Stimulated activated CD8-positive, alpha-beta memory T cell treated with anti-CD3 and anti-CD28 coated beads, Interleukin-7, amount 100 ng/mL, for 1 hour (primary cell): Measurements from ENCODE around the gene NAXE.
"Not testable (repeated sequence)": the region's sequence is repeated elsewhere in the genome, so short reads cannot be mapped to it uniquely, and the experiment has no call there.

ENCODE experiments used
- DNase-seq, 2 donors: peaks; one replicate each; pipeline ENCODE4 v3.0.0-alpha.2; 2020; ENCODE audit warnings: low read depth in 2 of 2

NAXE gene

GRCh38 chr1:156593661-156593989 is 2.0 kb downstream of the NAXE start:
- no peak for DNase-seq

DNA sequence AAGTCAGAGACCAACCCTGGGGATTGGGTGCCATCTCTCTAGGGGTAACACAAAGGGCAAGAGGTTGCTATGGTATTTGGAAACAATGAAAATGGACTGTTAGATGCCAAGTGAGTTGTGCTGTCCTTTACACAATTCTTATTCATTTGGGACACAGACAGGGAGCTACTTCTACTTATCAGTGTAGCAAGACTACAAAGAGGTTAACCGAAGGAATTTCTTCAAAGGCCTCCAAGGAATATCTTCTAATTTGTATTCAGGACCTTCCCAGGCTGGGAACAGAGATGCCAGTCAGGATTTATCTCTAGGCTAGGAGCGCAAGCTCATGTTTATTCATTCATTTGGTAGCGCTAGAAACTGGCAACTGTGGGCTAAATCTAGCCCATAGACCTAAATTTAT is 2.6 kb downstream of the NAXE start:
- no peak for DNase-seq

DNA sequence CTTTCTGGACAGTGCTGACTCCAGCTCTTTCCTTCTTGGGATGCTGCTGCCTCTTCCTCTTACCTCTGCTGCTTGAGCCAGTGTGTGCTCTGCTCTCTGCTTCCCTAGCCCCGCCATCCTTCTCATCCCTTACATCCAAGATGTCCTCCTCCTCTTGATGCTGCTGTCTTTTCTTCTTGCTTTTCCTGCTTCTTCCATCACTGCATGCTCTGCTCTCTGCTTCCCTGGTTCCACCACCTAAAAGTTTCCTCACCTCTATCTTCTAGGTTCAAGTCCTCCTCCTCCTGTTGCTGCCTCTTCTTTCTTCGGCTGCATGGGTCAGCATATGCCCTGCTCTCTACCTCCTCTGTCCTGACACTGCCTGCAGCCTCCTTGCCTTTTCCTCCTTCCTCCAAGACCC is 3.4 kb downstream of the NAXE start:
- no peak for DNase-seq

- DNase-seq = no peak
These were observed 4.8 kb downstream of the NAXE start for GRCh38 chr1:156596426-156596825.

DNA sequence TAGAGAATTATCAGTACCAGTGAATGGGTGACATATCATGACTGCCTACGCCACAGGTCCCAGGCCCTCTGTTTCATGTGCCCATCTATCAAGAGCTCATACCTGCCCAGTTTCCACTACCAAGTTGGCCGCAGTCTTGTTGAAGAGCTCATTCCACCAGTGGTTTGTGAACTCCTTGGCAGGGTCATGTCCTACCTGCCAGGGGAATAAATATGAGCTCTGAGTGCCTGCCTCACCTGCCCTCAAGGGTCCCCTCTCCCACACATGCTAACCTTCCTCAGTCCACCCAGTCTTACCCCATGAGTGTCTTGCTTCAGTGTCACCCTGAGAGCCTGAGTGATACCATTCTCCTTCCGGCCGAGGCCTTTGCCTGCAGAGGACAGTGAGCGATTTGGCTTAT is 6.5 kb downstream of the NAXE start:
- no peak for DNase-seq

DNA sequence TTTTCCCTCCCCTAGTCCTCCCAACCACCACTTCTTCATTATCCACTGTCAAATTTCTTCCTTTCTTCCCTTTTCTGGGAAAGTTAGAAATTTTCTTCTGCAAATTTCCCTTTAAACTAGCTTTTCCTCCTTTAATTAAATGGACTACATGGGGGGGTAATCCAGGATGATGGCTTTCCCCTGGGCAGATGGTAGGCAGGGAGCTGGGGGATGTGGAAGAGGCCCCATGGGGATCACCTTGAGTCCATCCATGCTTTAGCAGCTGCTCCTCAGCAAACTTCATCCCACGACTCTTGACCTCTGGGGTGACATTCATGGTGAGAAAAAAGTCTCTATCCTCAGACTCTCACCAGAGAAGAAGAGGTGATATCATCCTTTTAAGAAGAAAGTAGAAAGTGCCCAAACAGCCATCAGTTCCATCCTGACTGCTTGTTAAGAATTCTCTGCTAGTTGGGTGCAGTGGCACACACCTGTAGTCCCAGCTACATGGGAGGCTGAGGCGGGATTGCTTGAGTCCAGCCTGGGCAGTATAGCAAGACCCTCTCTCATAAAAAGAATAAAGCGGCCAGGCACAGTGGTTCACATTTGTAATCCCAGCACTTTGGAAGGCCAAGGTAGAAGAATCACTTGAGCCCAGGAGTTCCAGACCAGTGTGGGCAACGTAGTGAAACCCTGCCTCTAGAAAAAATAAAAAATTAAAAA is 7.3 kb downstream of the NAXE start:
- no peak for DNase-seq

- no peak for DNase-seq
These were observed 8.2 kb downstream of the NAXE start for GRCh38 chr1:156599811-156600210.

- DNase-seq = no peak
These were observed 9.2 kb downstream of the NAXE start for GRCh38 chr1:156600733-156601121.

- peak; percentile 49 to 60 for DNase-seq
These were observed 9.7 kb downstream of the NAXE start, which contains the start of gene GPATCH4 for GRCh38 chr1:156601122-156601830. Gene GPATCH4 (minus strand): TSS chr1:156601479.

DNA sequence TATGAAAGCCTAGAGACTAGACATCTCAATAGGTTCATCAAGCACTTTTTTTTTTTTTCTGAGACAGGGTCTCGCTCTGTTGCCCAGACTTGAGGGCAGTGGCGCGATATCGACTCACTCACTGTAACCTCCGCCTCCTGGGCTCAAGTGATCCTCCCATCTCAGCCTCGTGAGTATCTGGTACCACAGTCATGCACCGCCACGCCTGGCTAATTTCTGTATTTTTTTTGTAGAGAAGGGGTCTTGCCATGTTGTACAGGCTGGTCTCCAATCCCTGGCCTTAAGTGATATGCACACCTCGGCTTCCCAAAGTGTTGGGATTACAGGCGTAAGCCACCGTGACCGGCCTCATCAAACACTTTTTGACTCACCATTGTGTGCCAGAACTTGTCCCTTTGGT is 10.3 kb downstream of the NAXE start:
- no peak for DNase-seq

- no peak for DNase-seq
These were observed 11.0 kb downstream of the NAXE start for GRCh38 chr1:156602557-156602993.

- DNase-seq = not testable (repeated sequence)
These were observed 15.8 kb downstream of the NAXE start for GRCh38 chr1:156607344-156607743.

DNA sequence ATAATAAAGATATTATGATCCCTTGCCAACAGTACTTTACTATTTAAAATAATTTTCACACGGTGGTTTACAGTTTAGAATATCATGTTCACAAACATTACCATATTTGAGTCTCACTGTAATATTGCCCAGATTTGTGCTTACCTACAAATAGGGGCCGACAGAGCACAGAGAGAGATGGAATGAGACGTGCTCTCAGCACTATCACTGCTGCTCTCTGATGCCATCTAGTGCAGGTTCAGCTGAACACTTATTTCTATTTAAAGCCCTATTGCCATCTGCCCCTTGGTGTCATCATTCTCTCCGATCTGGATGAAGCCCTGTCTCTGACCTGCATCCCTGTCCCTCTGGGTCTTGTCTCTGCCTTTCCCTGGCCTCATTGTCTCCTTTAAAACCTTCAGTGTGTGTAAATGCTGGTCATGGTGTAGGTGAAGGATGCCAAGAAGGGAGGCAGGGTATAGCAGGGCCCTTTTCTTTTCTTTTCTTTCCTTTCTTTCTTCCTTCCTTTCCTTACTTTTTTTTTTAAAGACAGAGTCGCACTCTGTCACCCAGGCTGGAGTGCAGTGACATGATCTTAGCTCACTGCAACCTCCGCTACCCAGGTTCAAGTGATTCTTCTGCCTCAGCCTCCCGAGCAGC is 16.6 kb downstream of the NAXE start:
- no peak for DNase-seq

GRCh38 chr1:156608981-156609380 is 17.4 kb downstream of the NAXE start:
- DNase-seq = peak; percentile 39

DNA sequence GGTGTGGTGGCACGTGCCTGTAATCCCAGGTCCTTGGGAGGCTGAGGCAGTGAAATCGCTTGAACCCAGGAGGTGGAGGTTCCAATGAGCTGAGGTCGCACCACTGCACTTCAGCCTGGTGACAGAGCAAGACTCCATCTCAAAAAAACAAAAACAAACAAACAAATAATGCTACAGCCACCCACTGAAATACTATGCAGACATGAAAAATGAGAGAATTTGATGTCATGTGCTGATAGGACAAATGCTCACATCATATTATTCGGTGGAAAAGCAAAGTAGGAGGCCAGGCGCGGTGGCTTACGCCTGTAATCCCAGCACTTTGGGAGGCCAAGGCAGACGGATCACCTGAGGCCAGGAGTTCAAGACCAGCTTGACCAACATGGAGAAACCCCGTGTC is 18.5 kb downstream of the NAXE start:
- DNase-seq = not testable (repeated sequence)

DNA sequence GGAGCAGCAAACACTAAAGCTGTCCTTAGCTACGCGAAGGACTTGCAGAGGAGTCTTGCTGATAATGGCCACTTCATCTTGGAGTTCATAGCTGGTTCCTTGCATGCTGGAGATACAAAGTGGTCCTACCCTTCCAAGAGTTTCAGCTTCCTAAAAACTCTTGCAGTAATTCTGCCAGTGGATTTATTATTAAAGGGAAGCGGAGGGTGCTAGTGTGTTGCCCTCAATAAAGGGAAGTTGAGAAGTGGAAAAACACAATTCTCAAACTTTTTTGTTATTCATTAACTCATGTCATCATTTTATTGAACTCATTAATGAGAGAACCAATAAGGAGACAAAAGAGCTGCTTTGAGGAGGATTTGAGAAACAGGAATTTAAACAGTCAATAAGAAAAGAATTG is 21.1 kb downstream of the NAXE start:
- DNase-seq = no peak

DNA sequence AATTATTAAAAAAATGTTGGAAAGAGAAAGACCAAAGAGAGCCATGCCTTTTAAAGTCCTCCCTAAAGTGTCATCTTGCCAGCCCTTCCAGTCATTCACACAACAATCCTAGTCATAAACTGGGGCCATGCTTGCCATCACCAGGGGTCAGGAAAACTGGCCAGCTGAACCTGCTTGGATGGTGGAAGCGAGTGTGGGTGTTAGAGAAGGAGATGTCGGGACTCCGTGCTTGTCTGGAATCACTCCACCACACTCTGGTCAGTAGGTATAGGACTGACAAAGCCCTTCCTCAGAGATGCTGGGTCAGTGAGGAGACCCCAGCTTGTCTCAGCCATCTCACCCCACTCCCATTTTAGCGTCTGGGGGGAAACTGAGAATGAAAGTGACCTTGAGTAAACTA is 24.4 kb downstream of the NAXE start:
- no peak for DNase-seq

- DNase-seq = no peak
These were observed 24.9 kb downstream of the NAXE start for GRCh38 chr1:156616463-156616862.

- no peak for DNase-seq
These were observed 27.4 kb downstream of the NAXE start, which contains the start of gene HAPLN2 for GRCh38 chr1:156618853-156619581. Gene HAPLN2 (plus strand): TSS chr1:156619415. CDS start chr1:156623491, 4,076 bp downstream.

- no peak for DNase-seq
These were observed 28.0 kb downstream of the NAXE start for GRCh38 chr1:156619582-156619955.

DNA sequence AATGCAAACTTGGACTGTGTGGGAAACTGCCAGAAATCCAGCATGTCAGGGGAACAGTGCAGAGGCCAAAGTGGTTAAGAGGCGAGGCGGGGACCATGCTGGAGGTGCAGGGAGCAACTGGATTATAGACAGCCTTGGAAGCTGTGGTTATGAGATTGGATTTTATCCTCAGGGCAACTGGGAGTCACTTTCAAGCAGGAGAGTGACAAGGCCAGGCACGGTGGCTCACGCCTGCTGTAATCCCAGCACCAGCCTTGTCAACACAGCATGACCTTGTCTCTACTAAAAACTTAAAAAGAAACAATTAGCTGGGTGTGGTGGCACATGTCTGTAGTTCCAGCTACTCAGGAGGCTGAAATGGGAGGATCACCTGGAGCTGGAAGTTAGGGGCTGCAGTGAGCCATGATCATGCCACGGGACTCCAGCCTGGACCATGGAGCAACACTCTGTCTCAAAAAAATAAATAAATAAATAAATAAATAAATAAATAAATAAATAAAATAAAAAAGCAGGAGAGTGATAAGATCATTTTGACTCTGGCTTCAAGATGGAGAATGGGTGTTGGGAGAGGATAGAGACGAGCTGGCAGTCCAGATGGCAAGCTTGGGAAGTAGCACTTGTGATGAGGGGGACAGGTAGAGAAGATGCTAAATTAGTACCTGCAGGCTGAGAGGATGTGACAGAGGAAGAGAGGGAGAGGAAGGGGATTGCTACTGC is 31.2 kb downstream of the NAXE start:
- DNase-seq = no peak
